ENCODE measurements around the gene RPP40. TPM values are rescaled to one million over a fixed set of nuclear protein-coding genes. Genes with fewer than 3 reads are reported as not detected.

The RPP40 gene
- total RNA-seq, 1 experiment from 2014 or later: 15.9 TPM

DNA sequence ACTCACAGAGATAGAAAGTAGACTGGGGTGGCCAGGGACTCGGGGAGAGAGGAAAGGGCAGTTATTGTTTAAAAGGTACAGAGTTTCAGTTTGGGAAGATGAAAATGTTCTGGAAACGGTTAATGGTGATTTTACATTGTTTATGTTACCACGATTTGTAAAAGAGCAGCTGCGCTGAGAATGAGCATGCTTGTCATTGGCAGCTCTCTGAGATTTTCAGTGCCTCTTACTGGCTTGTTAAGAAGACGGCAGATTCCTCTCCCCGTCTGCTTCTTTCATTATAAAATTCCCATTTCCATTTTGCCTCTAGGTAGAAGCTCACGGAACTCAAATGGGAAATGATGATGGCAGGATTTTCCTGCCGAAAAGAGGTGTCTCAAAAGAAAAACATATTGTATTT lies 41.6 kb upstream of the RPP40 start:
- ATAC-seq: no peak
- H3K9me3 ChIP-seq (ENCODE audit: control insufficient read depth in 1 of 2, insufficient read depth in 1 of 2, low read depth in 1 of 2, low read length in 2 of 2): no peaks in the 10 kb centered on the region
- no peak for DNase-seq (ENCODE audit: low read depth, low spot score)
- H3K9ac ChIP-seq (ENCODE audit: low read length): no peak overlapping the region
- ChIA-PET RAD21 (ENCODE audit: low non-redundant PET in 1 of 2, low total read pairs in 2 of 2, uncharacterized antibody in 2 of 2, unreplicated experiment in 2 of 2) (no interaction called here), CTCF (no interaction called here), POLR2A (no interaction called here)
- no peaks in the 10 kb centered on the region for H3K36me3 ChIP-seq (ENCODE audit: control insufficient read depth in 1 of 2, insufficient read depth in 2 of 2, low read length in 2 of 2)
- intact Hi-C loops (cut with micrococcal nuclease): no loop called here
- H3K4me2 ChIP-seq (ENCODE audit: low read length): no peak overlapping the region
- H3K27ac ChIP-seq (ENCODE audit: low read depth, low read length): no peak overlapping the region
- no peak overlapping the region for H3K4me3 ChIP-seq (replicated peaks in 1 of 2; ENCODE audit: low read depth in 1 of 2, low read length in 2 of 2)
- no TSS peak for BruUV-seq (replicated peaks)
- no peaks in the 10 kb centered on the region for H4K20me1 ChIP-seq (ENCODE audit: insufficient read depth)
- H3K79me2 ChIP-seq (ENCODE audit: insufficient read depth, low read length): no peaks in the 10 kb centered on the region
- H3K27me3 ChIP-seq (ENCODE audit: insufficient read depth, low read length): no peaks in the 10 kb centered on the region
- H3K9me2 ChIP-seq (ENCODE audit: insufficient read depth): no peaks in the 10 kb centered on the region
- no peak for TF ChIP-seq POLR2A (IDR thresholded peaks at IDR 0.05; ENCODE audit: borderline replicate concordance, extremely low read depth, insufficient read depth, insufficient read length)
- TF ChIP-seq, protein P1, sequence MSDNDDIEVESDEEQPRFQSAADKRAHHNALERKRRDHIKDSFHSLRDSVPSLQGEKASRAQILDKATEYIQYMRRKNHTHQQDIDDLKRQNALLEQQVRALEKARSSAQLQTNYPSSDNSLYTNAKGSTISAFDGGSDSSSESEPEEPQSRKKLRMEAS (IDR thresholded peaks at IDR 0.05): no peak
- no peak for TF ChIP-seq EZH2phosphoT487 (IDR thresholded peaks at IDR 0.05; ENCODE audit: borderline replicate concordance)
- no peak for TF ChIP-seq ZNF274 (IDR thresholded peaks at IDR 0.05; ENCODE audit: low read depth, low read length)
- H3K4me1 ChIP-seq (ENCODE audit: control insufficient read depth in 1 of 2, insufficient read depth in 2 of 2, low read length in 2 of 2): no peaks in the 10 kb centered on the region
- H2AFZ ChIP-seq (ENCODE audit: low read depth, low read length, poor library complexity, severe bottlenecking): no peak overlapping the region

DNA sequence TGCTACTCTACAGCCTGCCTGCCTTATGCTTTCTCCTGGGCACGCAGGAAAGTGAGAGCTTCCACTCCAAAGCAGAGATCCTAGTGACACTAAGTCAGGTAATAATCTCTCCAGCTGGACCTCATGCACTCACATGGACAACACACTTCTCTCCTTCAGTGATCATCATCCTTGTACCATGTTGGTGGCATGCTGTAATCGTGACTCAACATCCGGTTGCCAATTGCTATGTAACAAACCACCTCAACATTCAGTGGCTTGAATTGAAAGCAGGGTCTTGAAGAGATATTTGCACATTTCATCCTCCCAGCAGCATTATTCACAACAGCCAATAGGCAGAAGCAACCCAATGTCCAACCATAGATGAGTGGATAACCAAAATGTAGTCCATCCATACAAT lies 41.0 kb upstream of the RPP40 start:
- H3K79me2 ChIP-seq (ENCODE audit: insufficient read depth, low read length): no peaks in the 10 kb centered on the region
- ChIA-PET RAD21 (ENCODE audit: low non-redundant PET in 1 of 2, low total read pairs in 2 of 2, uncharacterized antibody in 2 of 2, unreplicated experiment in 2 of 2) (no interaction called here), POLR2A (no interaction called here), CTCF (no interaction called here)
- no peaks in the 10 kb centered on the region for H3K27me3 ChIP-seq (ENCODE audit: insufficient read depth, low read length)
- no peak overlapping the region for H3K9ac ChIP-seq (ENCODE audit: low read length)
- H3K9me3 ChIP-seq (ENCODE audit: control insufficient read depth in 1 of 2, insufficient read depth in 1 of 2, low read depth in 1 of 2, low read length in 2 of 2): no peaks in the 10 kb centered on the region
- intact Hi-C loops (cut with micrococcal nuclease): no loop called here
- H3K4me3 ChIP-seq (replicated peaks in 1 of 2; ENCODE audit: low read depth in 1 of 2, low read length in 2 of 2): no peak overlapping the region
- no peak overlapping the region for H3K4me2 ChIP-seq (ENCODE audit: low read length)
- no peaks in the 10 kb centered on the region for H3K4me1 ChIP-seq (ENCODE audit: control insufficient read depth in 1 of 2, insufficient read depth in 2 of 2, low read length in 2 of 2)
- no peak overlapping the region for H3K27ac ChIP-seq (ENCODE audit: low read depth, low read length)
- no peak for DNase-seq (ENCODE audit: low read depth, low spot score)
- no peaks in the 10 kb centered on the region for H3K36me3 ChIP-seq (ENCODE audit: control insufficient read depth in 1 of 2, insufficient read depth in 2 of 2, low read length in 2 of 2)
- H4K20me1 ChIP-seq (ENCODE audit: insufficient read depth): no peaks in the 10 kb centered on the region
- H3K9me2 ChIP-seq (ENCODE audit: insufficient read depth): no peaks in the 10 kb centered on the region
- BruUV-seq (replicated peaks): no TSS peak
- no peak for ATAC-seq
- TF ChIP-seq YY1 (IDR thresholded peaks at IDR 0.05; ENCODE audit: extremely low read depth, insufficient replicate concordance, low read depth, low read length) (no peak), SIN3A (IDR thresholded peaks at IDR 0.05; ENCODE audit: low read depth) (no peak), CEBPB (IDR thresholded peaks at IDR 0.05; ENCODE audit: low read depth) (no peak), EZH2 (IDR thresholded peaks at IDR 0.05) (no peak), CBX3 (IDR thresholded peaks at IDR 0.05; ENCODE audit: low read depth) (no peak), RAD21 (IDR thresholded peaks at IDR 0.05; ENCODE audit: low read depth) (no peak), EGR1 (IDR thresholded peaks at IDR 0.05; ENCODE audit: low read depth) (no peak), SP1 (IDR thresholded peaks at IDR 0.05; ENCODE audit: low read depth) (no peak), EZH2phosphoT487 (IDR thresholded peaks at IDR 0.05; ENCODE audit: borderline replicate concordance) (no peak), ZFX (IDR thresholded peaks at IDR 0.05) (no peak), ZNF274 (IDR thresholded peaks at IDR 0.05; ENCODE audit: low read depth, low read length) (no peak), FOSL1 (IDR thresholded peaks at IDR 0.05; ENCODE audit: low read depth) (no peak)
- TF ChIP-seq, protein P2, sequence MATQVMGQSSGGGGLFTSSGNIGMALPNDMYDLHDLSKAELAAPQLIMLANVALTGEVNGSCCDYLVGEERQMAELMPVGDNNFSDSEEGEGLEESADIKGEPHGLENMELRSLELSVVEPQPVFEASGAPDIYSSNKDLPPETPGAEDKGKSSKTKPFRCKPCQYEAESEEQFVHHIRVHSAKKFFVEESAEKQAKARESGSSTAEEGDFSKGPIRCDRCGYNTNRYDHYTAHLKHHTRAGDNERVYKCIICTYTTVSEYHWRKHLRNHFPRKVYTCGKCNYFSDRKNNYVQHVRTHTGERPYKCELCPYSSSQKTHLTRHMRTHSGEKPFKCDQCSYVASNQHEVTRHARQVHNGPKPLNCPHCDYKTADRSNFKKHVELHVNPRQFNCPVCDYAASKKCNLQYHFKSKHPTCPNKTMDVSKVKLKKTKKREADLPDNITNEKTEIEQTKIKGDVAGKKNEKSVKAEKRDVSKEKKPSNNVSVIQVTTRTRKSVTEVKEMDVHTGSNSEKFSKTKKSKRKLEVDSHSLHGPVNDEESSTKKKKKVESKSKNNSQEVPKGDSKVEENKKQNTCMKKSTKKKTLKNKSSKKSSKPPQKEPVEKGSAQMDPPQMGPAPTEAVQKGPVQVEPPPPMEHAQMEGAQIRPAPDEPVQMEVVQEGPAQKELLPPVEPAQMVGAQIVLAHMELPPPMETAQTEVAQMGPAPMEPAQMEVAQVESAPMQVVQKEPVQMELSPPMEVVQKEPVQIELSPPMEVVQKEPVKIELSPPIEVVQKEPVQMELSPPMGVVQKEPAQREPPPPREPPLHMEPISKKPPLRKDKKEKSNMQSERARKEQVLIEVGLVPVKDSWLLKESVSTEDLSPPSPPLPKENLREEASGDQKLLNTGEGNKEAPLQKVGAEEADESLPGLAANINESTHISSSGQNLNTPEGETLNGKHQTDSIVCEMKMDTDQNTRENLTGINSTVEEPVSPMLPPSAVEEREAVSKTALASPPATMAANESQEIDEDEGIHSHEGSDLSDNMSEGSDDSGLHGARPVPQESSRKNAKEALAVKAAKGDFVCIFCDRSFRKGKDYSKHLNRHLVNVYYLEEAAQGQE (IDR thresholded peaks at IDR 0.05; ENCODE audit: low read depth): no peak
- TF ChIP-seq, protein P3, sequence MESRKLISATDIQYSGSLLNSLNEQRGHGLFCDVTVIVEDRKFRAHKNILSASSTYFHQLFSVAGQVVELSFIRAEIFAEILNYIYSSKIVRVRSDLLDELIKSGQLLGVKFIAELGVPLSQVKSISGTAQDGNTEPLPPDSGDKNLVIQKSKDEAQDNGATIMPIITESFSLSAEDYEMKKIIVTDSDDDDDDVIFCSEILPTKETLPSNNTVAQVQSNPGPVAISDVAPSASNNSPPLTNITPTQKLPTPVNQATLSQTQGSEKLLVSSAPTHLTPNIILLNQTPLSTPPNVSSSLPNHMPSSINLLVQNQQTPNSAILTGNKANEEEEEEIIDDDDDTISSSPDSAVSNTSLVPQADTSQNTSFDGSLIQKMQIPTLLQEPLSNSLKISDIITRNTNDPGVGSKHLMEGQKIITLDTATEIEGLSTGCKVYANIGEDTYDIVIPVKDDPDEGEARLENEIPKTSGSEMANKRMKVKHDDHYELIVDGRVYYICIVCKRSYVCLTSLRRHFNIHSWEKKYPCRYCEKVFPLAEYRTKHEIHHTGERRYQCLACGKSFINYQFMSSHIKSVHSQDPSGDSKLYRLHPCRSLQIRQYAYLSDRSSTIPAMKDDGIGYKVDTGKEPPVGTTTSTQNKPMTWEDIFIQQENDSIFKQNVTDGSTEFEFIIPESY (IDR thresholded peaks at IDR 0.05; ENCODE audit: extremely low read depth, insufficient replicate concordance, low read length): no peak
- H2AFZ ChIP-seq (ENCODE audit: low read depth, low read length, poor library complexity, severe bottlenecking): no peak overlapping the region
